ENCODE data around the gene CIB4. TPM values are rescaled to one million over a fixed set of nuclear protein-coding genes. Genes with fewer than 3 reads are reported as not detected.
A peak's percentile ranks its signal among the peaks of the same experiment; 100 is the strongest.

CIB4 gene
- total RNA-seq, 1 experiment from 2014 or later: not detected

GRCh38 chr2:26562811-26563645, 78.1 kb downstream of the CIB4 start (continued):
- TF ChIP-seq, protein P1, sequence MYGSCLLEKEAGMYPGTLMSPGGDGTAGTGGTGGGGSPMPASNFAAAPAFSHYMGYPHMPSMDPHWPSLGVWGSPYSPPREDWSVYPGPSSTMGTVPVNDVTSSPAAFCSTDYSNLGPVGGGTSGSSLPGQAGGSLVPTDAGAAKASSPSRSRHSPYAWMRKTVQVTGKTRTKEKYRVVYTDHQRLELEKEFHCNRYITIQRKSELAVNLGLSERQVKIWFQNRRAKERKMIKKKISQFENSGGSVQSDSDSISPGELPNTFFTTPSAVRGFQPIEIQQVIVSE (CRISPR knock-in tag; IDR thresholded peaks at IDR 0.05; ENCODE audit: borderline replicate concordance): no peak
- TF ChIP-seq PREB (CRISPR knock-in tag; IDR thresholded peaks at IDR 0.05; ENCODE audit: borderline replicate concordance) (no peak), GRHL2 (CRISPR knock-in tag; IDR thresholded peaks at IDR 0.05; ENCODE audit: insufficient replicate concordance, severe bottlenecking) (no peak), IRF2 (CRISPR knock-in tag; IDR thresholded peaks at IDR 0.05; ENCODE audit: borderline replicate concordance, low read depth) (no peak), CREB1 (CRISPR knock-in tag; IDR thresholded peaks at IDR 0.05) (no peak), FOXP1 (CRISPR knock-in tag; IDR thresholded peaks at IDR 0.05; ENCODE audit: borderline replicate concordance) (no peak), ZNF121 (CRISPR knock-in tag; IDR thresholded peaks at IDR 0.05) (no peak), CREM (CRISPR knock-in tag; IDR thresholded peaks at IDR 0.05) (no peak), HMGA2 (CRISPR knock-in tag; IDR thresholded peaks at IDR 0.05) (no peak)
- TF ChIP-seq, protein P2, sequence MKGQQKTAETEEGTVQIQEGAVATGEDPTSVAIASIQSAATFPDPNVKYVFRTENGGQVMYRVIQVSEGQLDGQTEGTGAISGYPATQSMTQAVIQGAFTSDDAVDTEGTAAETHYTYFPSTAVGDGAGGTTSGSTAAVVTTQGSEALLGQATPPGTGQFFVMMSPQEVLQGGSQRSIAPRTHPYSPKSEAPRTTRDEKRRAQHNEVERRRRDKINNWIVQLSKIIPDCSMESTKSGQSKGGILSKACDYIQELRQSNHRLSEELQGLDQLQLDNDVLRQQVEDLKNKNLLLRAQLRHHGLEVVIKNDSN (CRISPR knock-in tag; IDR thresholded peaks at IDR 0.05): no peak
- TF ChIP-seq, protein P3, sequence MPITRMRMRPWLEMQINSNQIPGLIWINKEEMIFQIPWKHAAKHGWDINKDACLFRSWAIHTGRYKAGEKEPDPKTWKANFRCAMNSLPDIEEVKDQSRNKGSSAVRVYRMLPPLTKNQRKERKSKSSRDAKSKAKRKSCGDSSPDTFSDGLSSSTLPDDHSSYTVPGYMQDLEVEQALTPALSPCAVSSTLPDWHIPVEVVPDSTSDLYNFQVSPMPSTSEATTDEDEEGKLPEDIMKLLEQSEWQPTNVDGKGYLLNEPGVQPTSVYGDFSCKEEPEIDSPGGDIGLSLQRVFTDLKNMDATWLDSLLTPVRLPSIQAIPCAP (CRISPR knock-in tag; IDR thresholded peaks at IDR 0.05): no peak
- TF ChIP-seq, protein P4, sequence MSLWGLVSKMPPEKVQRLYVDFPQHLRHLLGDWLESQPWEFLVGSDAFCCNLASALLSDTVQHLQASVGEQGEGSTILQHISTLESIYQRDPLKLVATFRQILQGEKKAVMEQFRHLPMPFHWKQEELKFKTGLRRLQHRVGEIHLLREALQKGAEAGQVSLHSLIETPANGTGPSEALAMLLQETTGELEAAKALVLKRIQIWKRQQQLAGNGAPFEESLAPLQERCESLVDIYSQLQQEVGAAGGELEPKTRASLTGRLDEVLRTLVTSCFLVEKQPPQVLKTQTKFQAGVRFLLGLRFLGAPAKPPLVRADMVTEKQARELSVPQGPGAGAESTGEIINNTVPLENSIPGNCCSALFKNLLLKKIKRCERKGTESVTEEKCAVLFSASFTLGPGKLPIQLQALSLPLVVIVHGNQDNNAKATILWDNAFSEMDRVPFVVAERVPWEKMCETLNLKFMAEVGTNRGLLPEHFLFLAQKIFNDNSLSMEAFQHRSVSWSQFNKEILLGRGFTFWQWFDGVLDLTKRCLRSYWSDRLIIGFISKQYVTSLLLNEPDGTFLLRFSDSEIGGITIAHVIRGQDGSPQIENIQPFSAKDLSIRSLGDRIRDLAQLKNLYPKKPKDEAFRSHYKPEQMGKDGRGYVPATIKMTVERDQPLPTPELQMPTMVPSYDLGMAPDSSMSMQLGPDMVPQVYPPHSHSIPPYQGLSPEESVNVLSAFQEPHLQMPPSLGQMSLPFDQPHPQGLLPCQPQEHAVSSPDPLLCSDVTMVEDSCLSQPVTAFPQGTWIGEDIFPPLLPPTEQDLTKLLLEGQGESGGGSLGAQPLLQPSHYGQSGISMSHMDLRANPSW (CRISPR knock-in tag; conservative IDR thresholded peaks at IDR 0.05; ENCODE audit: low read depth): no peak

DNA sequence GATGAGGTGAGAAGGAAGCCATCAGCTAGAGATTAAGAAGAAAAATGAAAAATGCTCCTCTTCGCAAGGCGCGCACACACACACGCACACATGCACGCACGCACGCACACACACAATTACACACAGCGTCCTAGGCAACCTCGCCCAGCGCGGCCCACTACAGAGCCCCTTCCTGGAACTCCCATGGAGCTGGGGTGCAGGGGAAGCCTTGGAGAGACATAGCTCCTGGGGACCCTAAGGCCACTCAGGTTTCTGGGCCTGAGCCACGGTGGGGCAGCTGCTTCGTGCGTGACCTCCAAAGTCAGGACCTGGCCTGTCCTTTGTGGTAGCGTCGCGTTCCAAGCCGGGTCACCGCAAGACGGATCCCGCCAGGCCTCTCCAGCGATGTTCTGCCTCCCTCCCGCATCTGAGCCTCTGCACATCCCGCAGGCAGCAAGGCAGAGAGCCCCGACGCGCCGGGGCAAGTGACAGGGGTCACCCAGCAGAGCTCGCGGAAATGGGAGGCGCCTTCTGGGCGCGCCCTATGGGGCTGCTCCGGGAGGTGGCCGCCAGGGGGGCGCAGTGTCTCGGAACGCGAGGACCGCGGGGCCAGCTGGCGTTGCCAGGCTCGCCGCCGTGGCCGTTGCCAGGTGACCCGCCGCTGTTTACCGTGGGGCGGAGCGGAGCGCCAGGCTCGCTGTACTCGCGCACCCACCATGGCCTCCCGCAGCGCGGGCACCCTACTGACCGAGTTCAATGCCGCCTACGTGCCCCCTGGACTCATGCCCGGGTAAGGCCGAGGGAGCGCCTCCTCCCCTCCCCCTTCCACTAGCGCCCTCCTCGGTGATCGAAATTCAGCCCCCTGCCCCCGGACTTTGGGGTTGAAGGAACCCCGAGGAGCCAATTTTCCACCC, 79.0 kb downstream of the CIB4 start:
- Mint-ChIP-seq H3K4me3 (peak overlapping the region; percentile 62), H3K4me1 (peaks cover 8% of the 10 kb centered on the region), H3K27me3 (ENCODE audit: low read depth) (peaks cover 43% of the 10 kb centered on the region), H3K9me3 (no peaks in the 10 kb centered on the region), H3K36me3 (no peaks in the 10 kb centered on the region), H3K27ac (no peak overlapping the region)
- TF ChIP-seq, protein P5, sequence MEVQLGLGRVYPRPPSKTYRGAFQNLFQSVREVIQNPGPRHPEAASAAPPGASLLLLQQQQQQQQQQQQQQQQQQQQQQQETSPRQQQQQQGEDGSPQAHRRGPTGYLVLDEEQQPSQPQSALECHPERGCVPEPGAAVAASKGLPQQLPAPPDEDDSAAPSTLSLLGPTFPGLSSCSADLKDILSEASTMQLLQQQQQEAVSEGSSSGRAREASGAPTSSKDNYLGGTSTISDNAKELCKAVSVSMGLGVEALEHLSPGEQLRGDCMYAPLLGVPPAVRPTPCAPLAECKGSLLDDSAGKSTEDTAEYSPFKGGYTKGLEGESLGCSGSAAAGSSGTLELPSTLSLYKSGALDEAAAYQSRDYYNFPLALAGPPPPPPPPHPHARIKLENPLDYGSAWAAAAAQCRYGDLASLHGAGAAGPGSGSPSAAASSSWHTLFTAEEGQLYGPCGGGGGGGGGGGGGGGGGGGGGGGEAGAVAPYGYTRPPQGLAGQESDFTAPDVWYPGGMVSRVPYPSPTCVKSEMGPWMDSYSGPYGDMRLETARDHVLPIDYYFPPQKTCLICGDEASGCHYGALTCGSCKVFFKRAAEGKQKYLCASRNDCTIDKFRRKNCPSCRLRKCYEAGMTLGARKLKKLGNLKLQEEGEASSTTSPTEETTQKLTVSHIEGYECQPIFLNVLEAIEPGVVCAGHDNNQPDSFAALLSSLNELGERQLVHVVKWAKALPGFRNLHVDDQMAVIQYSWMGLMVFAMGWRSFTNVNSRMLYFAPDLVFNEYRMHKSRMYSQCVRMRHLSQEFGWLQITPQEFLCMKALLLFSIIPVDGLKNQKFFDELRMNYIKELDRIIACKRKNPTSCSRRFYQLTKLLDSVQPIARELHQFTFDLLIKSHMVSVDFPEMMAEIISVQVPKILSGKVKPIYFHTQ (CRISPR knock-in tag; IDR thresholded peaks at IDR 0.05): no peak
- peak; percentile 18 for TF ChIP-seq ZNF423 (CRISPR knock-in tag; IDR thresholded peaks at IDR 0.05)
- ChIA-PET CTCF (interaction anchor here (0.7 to 7.9 kb wide), 7 partner anchors 9 to 42 kb away, joined by 3 to 83 read pairs (median 8); no protein-coding TSS in a partner anchor), POLR2A (interaction anchor here (0.6 kb wide), 1 partner anchor 411 kb away, joined by 6 read pairs; no protein-coding TSS in a partner anchor)
- DNase-seq (ENCODE audit: low spot score) (peak; percentile 47), ATAC-seq (peak; percentile 49)

Data from WTC11 (cell line).